Bone marrow (tissue), 2 donors: ENCODE measurements around the gene SLC6A17.

Source experiments
- DNase-seq, 2 donors: peaks; one replicate each; lab custom pipeline; 2025; lab: John Stamatoyannopoulos, UW

Gene SLC6A17

GRCh38 chr1:110223127-110223526, 72.8 kb downstream of the SLC6A17 start:
- no peak for DNase-seq

GRCh38 chr1:110223581-110223980, 73.3 kb downstream of the SLC6A17 start:
- no peak for DNase-seq

- no peak for DNase-seq
Measured at GRCh38 chr1:110224240-110224995, 74.1 kb downstream of the SLC6A17 start.

GRCh38 chr1:110225212-110225611, 74.9 kb downstream of the SLC6A17 start:
- DNase-seq: no peak

GRCh38 chr1:110225756-110226404, 75.6 kb downstream of the SLC6A17 start:
- no peak for DNase-seq

GRCh38 chr1:110227774-110228173, 77.5 kb downstream of the SLC6A17 start:
- DNase-seq: no peak

GRCh38 chr1:110228381-110228780, 78.1 kb downstream of the SLC6A17 start:
- no peak for DNase-seq

GRCh38 chr1:110228869-110229268, 78.6 kb downstream of the SLC6A17 start:
- DNase-seq: no peak

- DNase-seq: no peak
Measured at GRCh38 chr1:110229348-110230001, 79.2 kb downstream of the SLC6A17 start.

- no peak for DNase-seq
Measured at GRCh38 chr1:110230381-110231199, 80.3 kb downstream of the SLC6A17 start.

- DNase-seq: no peak
Measured at GRCh38 chr1:110233861-110234260, 83.6 kb downstream of the SLC6A17 start.

- no peak for DNase-seq
Measured at GRCh38 chr1:110234691-110235090, 84.4 kb downstream of the SLC6A17 start.

GRCh38 chr1:110235181-110235833, 85.0 kb downstream of the SLC6A17 start:
- no peak for DNase-seq

GRCh38 chr1:110235834-110236682, 85.8 kb downstream of the SLC6A17 start:
- DNase-seq: peak; percentile 22 to 58

GRCh38 chr1:110237386-110238152, 87.3 kb downstream of the SLC6A17 start:
- no peak for DNase-seq

GRCh38 chr1:110239441-110240430, 89.4 kb downstream of the SLC6A17 start:
- no peak for DNase-seq

GRCh38 chr1:110240476-110241210, 90.3 kb downstream of the SLC6A17 start:
- DNase-seq: no peak

- no peak for DNase-seq
Measured at GRCh38 chr1:110241516-110241915, 91.2 kb downstream of the SLC6A17 start.
